Loucy (cell line): Measurements from ENCODE around the gene DDR2.

Experiments
- H2AFZ ChIP-seq: fragments of 200-600 bp; sonication (generic); 2 replicates; pipeline ENCODE4 v1.6.0; 2016; ENCODE audit warnings: antibody characterized with exemption, mild to moderate bottlenecking, low read length, moderate library complexity
- H3F3A ChIP-seq: fragments of 200-600 bp; 2 replicates; pipeline ENCODE4 v1.6.0; 2016; ENCODE audit warnings: antibody characterized with exemption, low read depth, mild to moderate bottlenecking
- H3K27me3 ChIP-seq: fragments of 200-600 bp; sonication (generic); 2 replicates; pipeline ENCODE4 v1.6.1; 2014; ENCODE audit warnings: low read length, mild to moderate bottlenecking; ENCODE audit not compliant: insufficient read depth, poor library complexity, severe bottlenecking
- H3K36me3 ChIP-seq: fragments of 200-600 bp; sonication (generic); 2 replicates; pipeline ENCODE4 v1.6.1; 2016; ENCODE audit warnings: low read length; ENCODE audit not compliant: insufficient read depth
- H3K4me1 ChIP-seq: fragments of 200-600 bp; sonication (generic); 2 replicates; pipeline ENCODE4 v1.5.1; 2014; ENCODE audit warnings: low read length, mild to moderate bottlenecking; ENCODE audit not compliant: insufficient read depth, poor library complexity, severe bottlenecking
- H3K4me2 ChIP-seq: fragments of 200-600 bp; sonication (generic); 2 replicates; pipeline ENCODE4 v1.6.0; 2014; ENCODE audit warnings: antibody characterized with exemption, low read length, low read depth, mild to moderate bottlenecking; ENCODE audit not compliant: poor library complexity, severe bottlenecking
- H3K4me3 ChIP-seq: fragments of 200-600 bp; sonication (generic); 2 replicates; pipeline ENCODE4 v1.5.1; 2014; ENCODE audit warnings: low read length, mild to moderate bottlenecking, mixed read lengths; ENCODE audit not compliant: poor library complexity, severe bottlenecking
- H3K79me2 ChIP-seq: fragments of 200-600 bp; sonication (generic); 2 replicates; pipeline ENCODE4 v1.6.1; 2014; ENCODE audit warnings: low read length; ENCODE audit not compliant: insufficient read depth
- H3K9ac ChIP-seq: fragments of 200-600 bp; sonication (generic); 2 replicates; pipeline ENCODE4 v1.6.0; 2014; ENCODE audit warnings: mild to moderate bottlenecking, low read depth, low read length, moderate library complexity; ENCODE audit not compliant: poor library complexity, severe bottlenecking
- H3K9me2 ChIP-seq: fragments of 200-600 bp; sonication (generic); replicated peaks from 2 replicates; pipeline ENCODE4 v1.6.1; 2016; ENCODE audit warnings: low read depth, low read length, mixed read lengths
- H3K9me3 ChIP-seq: fragments of 200-600 bp; sonication (generic); 2 replicates; pipeline ENCODE4 v1.6.1; 2014; ENCODE audit warnings: mild to moderate bottlenecking, antibody characterized with exemption, low read length, low read depth; ENCODE audit not compliant: insufficient read depth
- H4K20me1 ChIP-seq: fragments of 200-600 bp; sonication (generic); 2 replicates; pipeline ENCODE4 v1.6.0; 2014; ENCODE audit warnings: antibody characterized with exemption, low read length, mild to moderate bottlenecking; ENCODE audit not compliant: insufficient read depth, poor library complexity, severe bottlenecking
- CTCF ChIP-seq: fragments of 200-600 bp; sonication (generic); conservative IDR thresholded peaks from 2 replicates; pipeline ENCODE4 v1.5.1; 2014; ENCODE audit warnings: mild to moderate bottlenecking, antibody characterized with exemption, low read length
- EZH2phosphoT487 ChIP-seq: fragments of 200-600 bp; IDR thresholded peaks from 2 replicates; pipeline ENCODE4 v1.6.1; 2018; ENCODE audit warnings: antibody characterized with exemption, mild to moderate bottlenecking, moderate library complexity, borderline replicate concordance

DDR2 gene

GRCh38 chr1:162629651-162630050 lies 2.6 kb upstream of the DDR2 start:
- Histone ChIP-seq H2AFZ (no peak overlapping the region), H3K4me2 (no peak overlapping the region), H3K27me3 (no peaks in the 10 kb centered on the region), H3K36me3 (no peaks in the 10 kb centered on the region), H4K20me1 (no peaks in the 10 kb centered on the region), H3F3A (no peaks in the 10 kb centered on the region), H3K4me3 (no peak overlapping the region), H3K4me1 (no peaks in the 10 kb centered on the region), H3K9ac (no peak overlapping the region), H3K9me2 (no peaks in the 10 kb centered on the region), H3K9me3 (no peaks in the 10 kb centered on the region), H3K79me2 (no peaks in the 10 kb centered on the region)
- no peak for TF ChIP-seq EZH2phosphoT487
- TF ChIP-seq CTCF: no peak

- Histone ChIP-seq H3F3A (no peaks in the 10 kb centered on the region), H3K79me2 (no peaks in the 10 kb centered on the region), H3K27me3 (no peaks in the 10 kb centered on the region), H3K4me2 (no peak overlapping the region), H4K20me1 (no peaks in the 10 kb centered on the region), H3K9ac (no peak overlapping the region), H3K9me3 (no peaks in the 10 kb centered on the region), H3K4me1 (no peaks in the 10 kb centered on the region), H3K4me3 (no peak overlapping the region), H3K9me2 (no peaks in the 10 kb centered on the region), H3K36me3 (no peaks in the 10 kb centered on the region), H2AFZ (no peak overlapping the region)
- TF ChIP-seq CTCF (no peak), EZH2phosphoT487 (no peak)
These were observed 595 bp upstream of the DDR2 start for GRCh38 chr1:162631546-162632191.

GRCh38 chr1:162632698-162633080 lies 425 bp downstream of the DDR2 start:
- no peaks in the 10 kb centered on the region for H3F3A ChIP-seq
- H3K36me3 ChIP-seq: no peaks in the 10 kb centered on the region
- no peaks in the 10 kb centered on the region for H3K27me3 ChIP-seq
- H2AFZ ChIP-seq: no peak overlapping the region
- no peaks in the 10 kb centered on the region for H3K9me3 ChIP-seq
- H3K79me2 ChIP-seq: no peaks in the 10 kb centered on the region
- no peaks in the 10 kb centered on the region for H3K9me2 ChIP-seq
- no peak overlapping the region for H3K4me3 ChIP-seq
- H4K20me1 ChIP-seq: no peaks in the 10 kb centered on the region
- TF ChIP-seq CTCF (no peak), EZH2phosphoT487 (no peak)
- H3K4me1 ChIP-seq: no peaks in the 10 kb centered on the region
- no peak overlapping the region for H3K4me2 ChIP-seq
- H3K9ac ChIP-seq: no peak overlapping the region
